Measurements from ENCODE around the gene SORT1. TPM values are rescaled to one million over a fixed set of nuclear protein-coding genes. Genes with fewer than 3 reads are reported as not detected.

SORT1 gene
- total RNA-seq, 3 donors from 2014 or later = 89.8 to 109 (median 107) TPM

DNA sequence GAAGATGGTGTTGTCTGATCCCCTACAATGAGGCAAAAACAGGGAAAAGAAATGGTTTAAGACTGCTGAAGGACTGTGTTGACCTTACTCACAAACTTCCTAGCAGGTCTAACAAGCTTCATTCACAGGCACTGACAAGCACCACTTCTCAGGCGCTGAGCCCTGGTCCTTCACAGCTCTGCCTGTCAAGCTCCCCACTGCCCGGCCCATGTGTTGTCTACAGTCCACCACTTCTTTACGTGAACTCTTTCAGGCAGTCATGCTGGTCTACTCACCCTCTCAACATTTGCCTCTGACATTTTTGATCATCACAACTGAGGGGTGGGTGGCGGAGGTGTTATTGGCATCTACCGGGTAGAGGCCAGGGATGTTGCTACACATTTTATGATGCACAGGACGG lies 50.2 kb downstream of the SORT1 start:
- peaks cover 8% of the 10 kb centered on the region for H3K4me1 ChIP-seq (ENCODE audit: low read depth)
- no peaks in the 10 kb centered on the region for H3K36me3 ChIP-seq (ENCODE audit: low read depth)
- H3K4me3 ChIP-seq = no peak overlapping the region
- H3K9me3 ChIP-seq = no peaks in the 10 kb centered on the region
- ATAC-seq (no peak), DNase-seq (no peak)
- TF ChIP-seq, protein P1, sequence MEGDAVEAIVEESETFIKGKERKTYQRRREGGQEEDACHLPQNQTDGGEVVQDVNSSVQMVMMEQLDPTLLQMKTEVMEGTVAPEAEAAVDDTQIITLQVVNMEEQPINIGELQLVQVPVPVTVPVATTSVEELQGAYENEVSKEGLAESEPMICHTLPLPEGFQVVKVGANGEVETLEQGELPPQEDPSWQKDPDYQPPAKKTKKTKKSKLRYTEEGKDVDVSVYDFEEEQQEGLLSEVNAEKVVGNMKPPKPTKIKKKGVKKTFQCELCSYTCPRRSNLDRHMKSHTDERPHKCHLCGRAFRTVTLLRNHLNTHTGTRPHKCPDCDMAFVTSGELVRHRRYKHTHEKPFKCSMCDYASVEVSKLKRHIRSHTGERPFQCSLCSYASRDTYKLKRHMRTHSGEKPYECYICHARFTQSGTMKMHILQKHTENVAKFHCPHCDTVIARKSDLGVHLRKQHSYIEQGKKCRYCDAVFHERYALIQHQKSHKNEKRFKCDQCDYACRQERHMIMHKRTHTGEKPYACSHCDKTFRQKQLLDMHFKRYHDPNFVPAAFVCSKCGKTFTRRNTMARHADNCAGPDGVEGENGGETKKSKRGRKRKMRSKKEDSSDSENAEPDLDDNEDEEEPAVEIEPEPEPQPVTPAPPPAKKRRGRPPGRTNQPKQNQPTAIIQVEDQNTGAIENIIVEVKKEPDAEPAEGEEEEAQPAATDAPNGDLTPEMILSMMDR (IDR thresholded peaks at IDR 0.05) = no peak
- intact Hi-C loops (cut with DNase I, micrococcal nuclease) = loop anchor here in 1 of 2 donors (10.0 kb wide), 1 partner anchor 67 kb away; no protein-coding TSS in a partner anchor

DNA sequence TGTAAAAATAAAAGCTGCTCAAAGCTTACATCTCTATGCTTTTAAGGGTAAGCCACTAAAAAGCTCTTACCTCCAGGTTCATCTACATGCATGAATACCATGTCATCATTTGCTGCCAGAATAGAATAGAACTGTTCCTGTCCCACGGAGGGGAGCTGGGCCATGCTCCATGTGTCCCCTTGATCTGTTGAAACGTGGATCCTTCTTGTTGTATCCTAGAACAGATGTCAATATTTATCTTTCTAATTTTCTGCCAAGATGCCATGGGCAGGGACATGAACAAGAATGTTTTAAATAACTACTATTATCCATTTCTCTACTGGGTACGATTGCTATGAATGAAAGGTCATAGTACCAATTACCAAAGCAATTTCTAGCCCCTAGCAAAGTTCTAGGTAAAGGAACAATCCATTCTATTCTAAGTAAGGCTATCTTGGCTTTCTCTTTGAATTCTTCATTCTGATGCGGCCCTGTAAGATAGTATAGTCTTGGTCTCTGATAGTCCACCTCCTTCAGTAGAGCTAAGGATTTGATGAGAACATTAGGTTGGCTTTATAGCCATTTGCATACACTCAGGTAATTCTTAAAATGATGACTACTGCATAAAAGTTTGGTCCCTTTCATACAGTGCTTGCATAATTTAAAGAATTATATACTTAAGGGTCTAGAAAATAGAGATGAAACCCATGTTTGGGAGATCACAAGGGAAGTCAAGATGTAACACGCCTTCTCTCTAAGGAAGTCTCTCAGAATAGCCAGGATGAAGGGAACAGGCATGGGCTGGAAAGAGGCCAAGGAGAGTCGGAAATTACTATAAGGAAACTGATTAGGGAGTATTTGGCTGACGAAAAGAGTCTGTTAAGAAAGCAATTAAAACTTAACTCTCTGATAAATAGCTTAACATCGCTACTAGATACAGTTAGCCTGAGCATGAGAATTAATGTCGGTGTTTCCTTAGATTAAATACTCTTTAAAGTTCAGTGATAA lies 55.5 kb downstream of the SORT1 start:
- TF ChIP-seq, protein P1 (IDR thresholded peaks at IDR 0.05) = no peak
- Histone ChIP-seq H3K4me1 (ENCODE audit: low read depth) (no peaks in the 10 kb centered on the region), H3K4me3 (no peak overlapping the region), H3K36me3 (ENCODE audit: low read depth) (no peaks in the 10 kb centered on the region), H3K9me3 (no peaks in the 10 kb centered on the region)
- peak; percentile 33 for ATAC-seq
- peak in 1 of 3 donors; percentile 37 for DNase-seq
- intact Hi-C loops (cut with DNase I, micrococcal nuclease) = loop anchor here in 1 of 2 donors (10.0 kb wide), 1 partner anchor 73 kb away; no protein-coding TSS in a partner anchor

DNA sequence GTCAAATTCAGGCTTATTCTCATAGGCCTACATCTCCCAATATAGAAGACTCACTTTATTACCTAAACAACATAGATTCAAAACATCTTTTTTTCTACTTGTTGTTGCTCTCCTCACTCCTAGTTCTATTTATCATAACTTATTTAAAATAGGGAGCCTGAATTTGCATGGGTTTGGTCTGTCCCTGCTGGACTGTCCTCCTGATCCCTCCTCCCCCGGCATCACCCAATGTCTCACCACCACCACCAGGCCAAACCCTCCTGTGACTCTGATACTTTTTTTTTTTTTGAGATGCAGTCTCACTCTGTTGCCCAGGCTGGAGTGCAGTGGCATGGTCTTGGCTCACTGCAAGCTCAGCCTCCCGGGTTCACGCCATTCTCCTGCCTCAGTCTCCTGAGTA lies 59.1 kb downstream of the SORT1 start:
- Histone ChIP-seq H3K9me3 (no peaks in the 10 kb centered on the region), H3K36me3 (ENCODE audit: low read depth) (no peaks in the 10 kb centered on the region), H3K4me1 (ENCODE audit: low read depth) (no peaks in the 10 kb centered on the region), H3K4me3 (no peak overlapping the region)
- no peak for DNase-seq
- TF ChIP-seq, protein P1 (IDR thresholded peaks at IDR 0.05) = no peak
- ATAC-seq = no peak
- intact Hi-C loops (cut with DNase I, micrococcal nuclease) = no loop called here

DNA sequence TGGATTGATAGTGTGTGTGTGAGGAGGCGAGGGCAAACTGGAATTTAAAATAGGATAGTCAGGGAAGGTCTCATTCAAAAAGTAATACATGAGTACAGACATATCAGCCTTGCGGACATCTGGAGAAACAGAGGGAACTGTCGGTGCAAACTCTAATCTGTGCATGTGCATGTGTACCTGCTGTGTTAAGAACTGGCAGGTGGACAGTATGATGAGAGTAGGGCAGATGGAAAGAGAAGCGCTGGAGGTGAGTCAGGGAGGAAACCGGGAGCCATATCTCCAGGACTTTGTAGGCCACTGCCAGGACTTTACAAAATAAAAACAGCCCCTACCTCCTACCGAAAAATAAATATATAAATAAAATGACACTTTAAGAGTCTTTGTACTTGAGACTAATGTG lies 59.6 kb downstream of the SORT1 start:
- intact Hi-C loops (cut with DNase I, micrococcal nuclease) = no loop called here
- no peak for ATAC-seq
- H3K4me3 ChIP-seq = no peak overlapping the region
- H3K9me3 ChIP-seq = no peaks in the 10 kb centered on the region
- TF ChIP-seq, protein P1 (IDR thresholded peaks at IDR 0.05) = no peak
- no peaks in the 10 kb centered on the region for H3K4me1 ChIP-seq (ENCODE audit: low read depth)
- no peaks in the 10 kb centered on the region for H3K36me3 ChIP-seq (ENCODE audit: low read depth)
- DNase-seq = no peak

DNA sequence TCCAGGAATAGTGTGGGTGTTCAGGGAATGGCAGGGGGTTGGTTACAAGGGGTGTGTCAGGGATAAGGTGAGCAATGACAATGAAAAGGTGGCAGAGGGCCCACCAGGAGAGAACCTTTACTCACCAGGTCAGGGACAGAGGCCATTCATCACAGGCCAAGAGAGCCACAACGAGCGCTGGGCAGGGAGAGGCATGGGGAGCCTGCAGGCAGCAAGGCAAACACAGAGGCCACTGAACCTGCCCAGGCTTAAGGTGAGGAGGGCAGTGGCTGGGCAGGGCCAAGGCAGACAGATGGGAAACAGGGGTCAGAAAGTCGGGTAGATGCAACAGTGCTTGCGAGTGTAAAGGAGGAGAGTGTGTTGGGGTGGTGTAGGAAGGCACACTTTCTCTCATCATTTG lies 62.6 kb downstream of the SORT1 start:
- no peak for ATAC-seq
- no peaks in the 10 kb centered on the region for H3K36me3 ChIP-seq (ENCODE audit: low read depth)

More for the DNA sequence above, 62.6 kb downstream of the SORT1 start:
- Histone ChIP-seq H3K4me1 (ENCODE audit: low read depth) (no peaks in the 10 kb centered on the region), H3K9me3 (peaks cover 22% of the 10 kb centered on the region), H3K4me3 (no peak overlapping the region)
- no peak for DNase-seq
- intact Hi-C loops (cut with DNase I, micrococcal nuclease) = no loop called here
- TF ChIP-seq, protein P1 (IDR thresholded peaks at IDR 0.05) = no peak
